HepG2 (cell line): ENCODE results near the gene NINL. TPM values are rescaled to one million over a fixed set of nuclear protein-coding genes. Genes with fewer than 3 reads are reported as not detected.

Experiments used
- ATF1 ChIP-seq: IDR thresholded peaks from 2 replicates; pipeline ENCODE4 v1.6.1; 2016; ENCODE audit warnings: mild to moderate bottlenecking, control low read depth
- BRF2 ChIP-seq: sonication (generic); formaldehyde crosslinking; IDR thresholded peaks from 2 replicates; pipeline ENCODE4 v1.8.1; 2022; ENCODE audit warnings: mild to moderate bottlenecking, missing genetic modification reagents
- HMG20A ChIP-seq: IDR thresholded peaks from 2 replicates; pipeline ENCODE4 v1.6.1; 2016; ENCODE audit warnings: borderline replicate concordance
- HOXA7 ChIP-seq: sonication (generic); formaldehyde crosslinking; IDR thresholded peaks from 2 replicates; pipeline ENCODE4 v1.8.1; 2022; ENCODE audit warnings: mild to moderate bottlenecking, missing genetic modification reagents, moderate library complexity
- MAF1 ChIP-seq: sonication (generic); formaldehyde crosslinking; IDR thresholded peaks from 2 replicates; pipeline ENCODE4 v1.5.0; 2020; ENCODE audit warnings: missing genetic modification reagents, borderline replicate concordance
- MAZ ChIP-seq, 2 experiments: sonication (generic) in 1 of 2; formaldehyde crosslinking in 1 of 2; IDR thresholded peaks; 2 replicates each; pipeline versions ENCODE4 v1.5.0 to v1.6.1; 2012 to 2020; ENCODE audit warnings: low read depth in 2 of 2, mild to moderate bottlenecking in 2 of 2, borderline replicate concordance in 1 of 2, improper control_type of control experiment in 1 of 2, low read length in 1 of 2, missing genetic modification reagents in 1 of 2, moderate library complexity in 1 of 2
- MBNL3 ChIP-seq: fragments of 250-450 bp; sonication (Bioruptor Pico); conservative IDR thresholded peaks from 2 replicates; pipeline ENCODE4 v1.8.0; 2022; ENCODE audit warnings: mild to moderate bottlenecking, inconsistent platforms
- MIER3 ChIP-seq: IDR thresholded peaks from 2 replicates; pipeline ENCODE4 v1.6.1; 2016; ENCODE audit warnings: missing compliant biosample characterization, borderline replicate concordance
- MIXL1 ChIP-seq: IDR thresholded peaks from 2 replicates; pipeline ENCODE4 v1.6.1; 2016
- MLLT10 ChIP-seq: sonication (generic); formaldehyde crosslinking; IDR thresholded peaks from 2 replicates; pipeline ENCODE4 v1.4.0; 2020; ENCODE audit warnings: missing genetic modification reagents
- MNT ChIP-seq: fragments of 450-650 bp; IDR thresholded peaks from 2 replicates; pipeline ENCODE4 v1.6.1; 2016
- MYC ChIP-seq: sonication (generic); formaldehyde crosslinking; IDR thresholded peaks from 2 replicates; pipeline ENCODE4 v1.9.0; 2021; ENCODE audit warnings: missing genetic modification reagents, borderline replicate concordance
- PLRG1 ChIP-seq: fragments of 450-650 bp; conservative IDR thresholded peaks from 2 replicates; pipeline ENCODE4 v1.6.1; 2016
- SNRNP70 ChIP-seq: fragments of 200-400 bp; formaldehyde crosslinking; IDR thresholded peaks from 2 replicates; pipeline ENCODE4 v1.6.1; 2017; ENCODE audit warnings: mild to moderate bottlenecking, low read depth, low read length, moderate library complexity
- SP4 ChIP-seq: sonication (generic); formaldehyde crosslinking; IDR thresholded peaks from 2 replicates; pipeline ENCODE4 v1.8.1; 2023; ENCODE audit warnings: mild to moderate bottlenecking, missing genetic modification reagents
- SRSF1 ChIP-seq: fragments of 200-400 bp; formaldehyde crosslinking; optimal IDR thresholded peaks from 2 replicates; pipeline ENCODE3; 2017; ENCODE audit warnings: mild to moderate bottlenecking, low read depth, low read length, moderate library complexity
- TEAD3 ChIP-seq: optimal IDR thresholded peaks from 2 replicates; pipeline ENCODE3; 2016; ENCODE audit warnings: borderline replicate concordance
- ZBTB2 ChIP-seq: sonication (generic); formaldehyde crosslinking; IDR thresholded peaks from 2 replicates; pipeline ENCODE4 v1.8.0; 2022; ENCODE audit warnings: low read depth, missing genetic modification reagents
- ZBTB8A ChIP-seq: sonication (generic); formaldehyde crosslinking; IDR thresholded peaks from 2 replicates; pipeline ENCODE4 v1.4.0; 2020; ENCODE audit warnings: mild to moderate bottlenecking, low read depth, missing genetic modification reagents, borderline replicate concordance
- ZNF260 ChIP-seq: sonication (generic); formaldehyde crosslinking; IDR thresholded peaks from 2 replicates; pipeline ENCODE4 v1.4.0; 2020; ENCODE audit warnings: missing genetic modification reagents, low read depth, mild to moderate bottlenecking, borderline replicate concordance
- ZNF460 ChIP-seq: sonication (generic); formaldehyde crosslinking; IDR thresholded peaks from 2 replicates; pipeline ENCODE4 v1.5.1; 2020; ENCODE audit warnings: missing genetic modification reagents, mild to moderate bottlenecking, borderline replicate concordance
- ZNF503 ChIP-seq: sonication (generic); formaldehyde crosslinking; IDR thresholded peaks from 2 replicates; pipeline ENCODE4 v1.4.0; 2020; ENCODE audit warnings: missing genetic modification reagents
- ZNF550 ChIP-seq: sonication (generic); formaldehyde crosslinking; IDR thresholded peaks from 2 replicates; pipeline ENCODE4 v1.4.0; 2020; ENCODE audit warnings: mild to moderate bottlenecking, missing genetic modification reagents, borderline replicate concordance
- ZNF746 ChIP-seq: sonication (generic); formaldehyde crosslinking; IDR thresholded peaks from 2 replicates; pipeline ENCODE4 v1.8.0; 2022; ENCODE audit warnings: mild to moderate bottlenecking, missing genetic modification reagents
- polyA plus RNA-seq, 8 experiments: library from polyadenylated mRNA; depleted of rRNA in 3 of 8; stranded (reverse) in 7 of 8; unstranded in 1 of 8; fragments of >200 nt; fragmentation: Illumina TruSeq in 4 of 8; extraction: Trizol in 4 of 8; gene quantifications; 2 replicates each; pipeline versions ENCODE4 v1.2.1 to v1.2.3, GENCODE V29; 2011 to 2016; ENCODE audit warnings: low read depth in 4 of 8, missing spikeins in 1 of 8, mixed read lengths in 1 of 8; ENCODE audit not compliant: insufficient read depth in 1 of 8
- total RNA-seq, 5 experiments: library from RNA; depleted of rRNA; stranded (reverse); fragments of >200 nt; fragmentation: Illumina TruSeq; extraction: Trizol; gene quantifications; 2 replicates each; pipeline ENCODE4 v1.2.3, GENCODE V29; 2016; ENCODE audit warnings: low read depth in 1 of 5
- TF ChIP-seq, protein P1 (sequence below): IDR thresholded peaks from 2 replicates; pipeline ENCODE4 v1.6.1; 2016; ENCODE audit warnings: low read depth

The NINL gene
- total and polyA plus RNA-seq, 2 of the 13 experiments (the other 11 are each of a cell fraction or from before 2014, with no cell fraction given): 32.3 to 34.3 TPM

- TF ChIP-seq ZNF503 (no peak; the same call in 1 of the 2 replicates), MNT (peak; percentile 25; the same call in 1 of the 2 replicates), ZBTB8A (CRISPR knock-in tag) (no peak), MIER3 (peak; percentile 80; the same call in 1 of the 2 replicates), PLRG1 (no peak), MAF1 (CRISPR knock-in tag) (no peak), SP4 (CRISPR knock-in tag) (no peak), MBNL3 (CRISPR knock-in tag) (no peak), SRSF1 (no peak), BRF2 (CRISPR knock-in tag) (no peak), MYC (CRISPR knock-in tag) (no peak), ZNF746 (CRISPR knock-in tag) (no peak), MAZ (IDR thresholded peaks at IDR 0.05; ENCODE audit: borderline replicate concordance, low read depth, low read length) (no peak), MAZ (CRISPR knock-in tag; IDR thresholded peaks at IDR 0.05; ENCODE audit: low read depth) (no peak), ZNF550 (no peak), SNRNP70 (no peak), ZBTB2 (no peak), HMG20A (peak; percentile 84), MIXL1 (CRISPR knock-in tag) (peak; percentile 78), ATF1 (no peak), HOXA7 (no peak), ZNF460 (CRISPR knock-in tag) (no peak), MLLT10 (CRISPR knock-in tag) (no peak), ZNF260 (CRISPR knock-in tag) (no peak), TEAD3 (CRISPR knock-in tag) (peak; percentile 64)
- TF ChIP-seq, protein P1, sequence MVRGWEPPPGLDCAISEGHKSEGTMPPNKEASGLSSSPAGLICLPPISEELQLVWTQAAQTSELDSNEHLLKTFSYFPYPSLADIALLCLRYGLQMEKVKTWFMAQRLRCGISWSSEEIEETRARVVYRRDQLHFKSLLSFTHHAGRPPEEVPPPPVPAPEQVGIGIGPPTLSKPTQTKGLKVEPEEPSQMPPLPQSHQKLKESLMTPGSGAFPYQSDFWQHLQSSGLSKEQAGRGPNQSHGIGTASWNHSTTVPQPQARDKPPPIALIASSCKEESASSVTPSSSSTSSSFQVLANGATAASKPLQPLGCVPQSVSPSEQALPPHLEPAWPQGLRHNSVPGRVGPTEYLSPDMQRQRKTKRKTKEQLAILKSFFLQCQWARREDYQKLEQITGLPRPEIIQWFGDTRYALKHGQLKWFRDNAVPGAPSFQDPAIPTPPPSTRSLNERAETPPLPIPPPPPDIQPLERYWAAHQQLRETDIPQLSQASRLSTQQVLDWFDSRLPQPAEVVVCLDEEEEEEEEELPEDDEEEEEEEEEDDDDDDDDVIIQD (CRISPR knock-in tag): peak; percentile 89
These were observed 59.5 kb downstream of the NINL start (continued) for GRCh38 chr20:25525867-25526266.
